ENCODE data around the gene PRPH2.

GRCh38 chr6:42704937-42705374 lies 17.4 kb downstream of the PRPH2 start:
- no peak for TF ChIP-seq CTCF (IDR thresholded peaks at IDR 0.05)
- no peak for TF ChIP-seq POLR2A (IDR thresholded peaks at IDR 0.05)
- TF ChIP-seq POLR2AphosphoS5 (IDR thresholded peaks at IDR 0.05), result no peak
